Mammary epithelial cell (primary cell): Measurements from ENCODE around the gene BARX1.

Experiments
- EZH2 ChIP-seq: IDR thresholded peaks from 2 replicates; pipeline ENCODE4 v1.6.1; 2012; ENCODE audit warnings: low read length, inconsistent platforms, borderline replicate concordance
- TF ChIP-seq, protein P1 (sequence below), 2 donors: IDR thresholded peaks in 1 of 2; conservative IDR thresholded peaks in 1 of 2; 2 replicates each; pipeline ENCODE4 v1.5.1; 2011 to 2012; ENCODE audit warnings: inconsistent platforms in 2 of 2, low read length in 2 of 2, mild to moderate bottlenecking in 2 of 2, control low read depth in 1 of 2, low read depth in 1 of 2; ENCODE audit not compliant: insufficient read depth in 1 of 2; ENCODE audit errors: extremely low read depth in 1 of 2

DNA sequence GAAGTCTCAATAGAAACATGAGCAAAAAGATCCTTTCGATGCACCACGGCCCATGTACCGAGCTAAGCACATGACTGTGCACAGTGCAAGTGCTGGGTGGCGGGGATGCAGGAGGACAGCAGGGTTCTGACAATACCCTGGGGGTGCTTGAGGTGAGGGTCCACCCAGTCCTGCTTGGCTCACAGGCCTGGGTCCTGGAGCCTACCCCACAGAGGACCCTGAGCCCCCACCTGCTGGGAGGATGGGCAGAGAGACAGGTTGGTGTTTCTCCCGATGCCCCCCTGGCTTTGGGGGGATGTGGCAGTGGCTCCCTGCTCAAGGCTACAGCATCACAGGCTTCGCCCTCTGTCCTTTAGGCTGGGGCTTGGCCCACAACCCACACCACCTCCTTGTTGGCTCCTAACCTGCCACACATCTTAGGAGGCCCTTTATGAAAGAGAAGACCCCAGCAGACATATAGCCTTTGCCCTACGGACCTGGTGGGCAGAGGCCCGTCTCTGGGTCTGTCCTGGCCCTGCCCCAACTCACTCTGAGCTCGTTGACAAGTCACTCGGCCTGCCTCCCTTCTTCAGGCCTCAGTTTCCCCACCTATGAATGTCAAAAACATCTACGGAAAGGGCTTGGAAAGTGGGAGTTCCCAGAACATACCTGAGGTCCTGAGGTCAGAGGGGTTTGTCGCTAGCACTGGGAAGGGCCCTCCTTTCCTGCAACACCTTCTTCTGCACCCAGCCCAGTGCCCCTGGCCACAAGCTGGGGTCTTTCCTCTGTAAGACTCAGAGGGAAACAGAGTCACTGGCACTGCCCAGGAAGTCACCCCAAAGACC is 50.3 kb downstream of the BARX1 start:
- TF ChIP-seq, protein P1, sequence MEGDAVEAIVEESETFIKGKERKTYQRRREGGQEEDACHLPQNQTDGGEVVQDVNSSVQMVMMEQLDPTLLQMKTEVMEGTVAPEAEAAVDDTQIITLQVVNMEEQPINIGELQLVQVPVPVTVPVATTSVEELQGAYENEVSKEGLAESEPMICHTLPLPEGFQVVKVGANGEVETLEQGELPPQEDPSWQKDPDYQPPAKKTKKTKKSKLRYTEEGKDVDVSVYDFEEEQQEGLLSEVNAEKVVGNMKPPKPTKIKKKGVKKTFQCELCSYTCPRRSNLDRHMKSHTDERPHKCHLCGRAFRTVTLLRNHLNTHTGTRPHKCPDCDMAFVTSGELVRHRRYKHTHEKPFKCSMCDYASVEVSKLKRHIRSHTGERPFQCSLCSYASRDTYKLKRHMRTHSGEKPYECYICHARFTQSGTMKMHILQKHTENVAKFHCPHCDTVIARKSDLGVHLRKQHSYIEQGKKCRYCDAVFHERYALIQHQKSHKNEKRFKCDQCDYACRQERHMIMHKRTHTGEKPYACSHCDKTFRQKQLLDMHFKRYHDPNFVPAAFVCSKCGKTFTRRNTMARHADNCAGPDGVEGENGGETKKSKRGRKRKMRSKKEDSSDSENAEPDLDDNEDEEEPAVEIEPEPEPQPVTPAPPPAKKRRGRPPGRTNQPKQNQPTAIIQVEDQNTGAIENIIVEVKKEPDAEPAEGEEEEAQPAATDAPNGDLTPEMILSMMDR (conservative IDR thresholded peaks at IDR 0.05 in 1 of 2, IDR thresholded peaks at IDR 0.05 in 1 of 2; ENCODE audit: extremely low read depth in 1 of 2, insufficient read depth in 1 of 2, low read depth in 1 of 2, low read length in 2 of 2), result no peak
- TF ChIP-seq EZH2, result no peak
